ENCODE data around the gene MCTP2. TPM values are rescaled to one million over a fixed set of nuclear protein-coding genes. Genes with fewer than 3 reads are reported as not detected.

MCTP2 gene, protein sequence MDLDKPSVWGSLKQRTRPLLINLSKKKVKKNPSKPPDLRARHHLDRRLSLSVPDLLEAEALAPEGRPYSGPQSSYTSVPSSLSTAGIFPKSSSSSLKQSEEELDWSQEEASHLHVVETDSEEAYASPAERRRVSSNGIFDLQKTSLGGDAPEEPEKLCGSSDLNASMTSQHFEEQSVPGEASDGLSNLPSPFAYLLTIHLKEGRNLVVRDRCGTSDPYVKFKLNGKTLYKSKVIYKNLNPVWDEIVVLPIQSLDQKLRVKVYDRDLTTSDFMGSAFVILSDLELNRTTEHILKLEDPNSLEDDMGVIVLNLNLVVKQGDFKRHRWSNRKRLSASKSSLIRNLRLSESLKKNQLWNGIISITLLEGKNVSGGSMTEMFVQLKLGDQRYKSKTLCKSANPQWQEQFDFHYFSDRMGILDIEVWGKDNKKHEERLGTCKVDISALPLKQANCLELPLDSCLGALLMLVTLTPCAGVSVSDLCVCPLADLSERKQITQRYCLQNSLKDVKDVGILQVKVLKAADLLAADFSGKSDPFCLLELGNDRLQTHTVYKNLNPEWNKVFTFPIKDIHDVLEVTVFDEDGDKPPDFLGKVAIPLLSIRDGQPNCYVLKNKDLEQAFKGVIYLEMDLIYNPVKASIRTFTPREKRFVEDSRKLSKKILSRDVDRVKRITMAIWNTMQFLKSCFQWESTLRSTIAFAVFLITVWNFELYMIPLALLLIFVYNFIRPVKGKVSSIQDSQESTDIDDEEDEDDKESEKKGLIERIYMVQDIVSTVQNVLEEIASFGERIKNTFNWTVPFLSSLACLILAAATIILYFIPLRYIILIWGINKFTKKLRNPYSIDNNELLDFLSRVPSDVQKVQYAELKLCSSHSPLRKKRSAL
- total RNA-seq (2022; extraction: Qiagen RNA extraction; ENCODE audit: low read depth), result not detected in 5 replicates

DNA sequence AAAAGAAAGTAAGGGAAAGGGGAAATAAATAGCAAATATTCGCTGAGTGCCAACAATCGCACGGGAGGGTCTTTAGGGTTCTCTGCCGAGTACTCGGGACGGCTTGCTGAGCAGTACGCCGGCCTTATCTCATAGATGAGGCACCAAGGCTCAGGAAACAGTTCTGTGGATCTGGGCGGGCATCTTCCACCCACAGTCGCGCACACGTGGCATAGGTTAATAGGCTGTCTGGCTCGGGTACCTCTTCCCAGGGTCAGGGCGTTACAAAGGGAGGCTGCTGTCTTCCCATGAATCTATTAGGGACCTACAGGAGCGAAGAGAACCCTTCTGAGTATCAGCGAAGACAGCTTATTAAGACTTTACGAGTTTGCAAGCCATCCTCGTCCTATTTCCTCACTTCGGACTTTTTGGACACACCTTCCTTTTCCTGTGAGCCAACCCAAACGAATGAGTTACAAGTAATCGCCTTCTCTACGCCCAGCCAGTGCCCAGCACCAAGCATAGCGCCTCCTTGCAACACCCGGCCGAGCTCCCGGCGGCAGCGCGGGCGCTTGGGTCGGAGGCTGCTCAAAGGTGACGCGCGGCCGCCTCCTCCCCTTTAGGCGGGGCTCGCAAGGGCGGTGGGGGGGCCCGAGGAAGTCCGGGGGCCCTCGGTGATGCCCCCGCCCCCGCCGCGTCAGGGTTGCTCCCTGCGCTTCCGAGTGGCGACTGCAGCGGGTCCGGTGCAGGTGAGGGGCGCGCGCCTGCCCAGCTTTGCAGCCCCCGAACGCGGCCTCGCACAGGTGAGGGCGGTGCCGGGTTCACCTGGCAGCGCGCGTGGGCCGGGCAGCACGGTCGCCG, at the start of gene MCTP2:
Gene MCTP2, plus strand, starts transcription at position 679 of the 840 bp plus-strand sequence. CDS start 66,705 bp downstream, outside the sequence.

Measured in A549 treated with CpdA at 1 μM for 4 hours (cell line).